ENCODE data around the gene SOX21.

SOX21 gene

DNA sequence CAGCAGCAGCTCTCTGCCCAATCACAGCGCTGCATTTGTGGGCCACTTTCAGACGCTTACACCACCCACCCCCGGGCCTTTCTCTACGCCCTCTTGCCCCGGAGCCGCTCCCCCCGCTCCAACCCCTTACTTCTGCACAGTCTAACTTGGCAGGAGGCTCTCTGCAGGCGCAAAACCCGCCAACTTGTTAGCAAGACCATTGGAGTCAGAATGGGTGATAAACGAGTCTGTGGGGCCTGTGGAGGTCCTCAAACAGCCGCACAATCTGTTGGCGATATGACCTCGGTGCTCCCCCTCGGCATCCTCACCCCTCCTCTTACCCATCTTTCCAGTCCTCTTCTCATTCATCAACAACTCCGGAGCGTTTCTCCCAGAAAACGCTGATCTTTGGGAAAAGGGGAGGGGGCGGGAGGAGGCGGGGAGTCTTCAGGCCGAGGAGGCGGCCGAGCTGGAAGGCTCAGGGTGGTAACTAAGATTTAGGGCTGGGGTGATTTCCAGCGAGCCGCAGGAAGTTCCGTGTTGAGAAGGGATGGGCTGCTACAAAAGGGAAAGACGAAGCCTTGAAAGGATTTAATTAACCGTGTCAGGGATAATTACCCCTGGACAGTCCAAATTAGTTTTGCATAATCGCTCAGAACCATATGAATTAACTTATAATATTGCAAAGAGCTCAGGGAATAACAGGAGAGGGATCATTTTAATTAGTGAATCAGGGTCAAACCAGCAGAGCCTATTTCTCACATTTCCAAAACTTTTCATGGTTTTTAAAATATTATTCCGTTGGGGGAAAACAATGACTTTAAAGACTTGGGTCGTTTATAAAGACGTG, 4.1 kb downstream of the SOX21 start:
- peak; percentile 70 for DNase-seq

DNA sequence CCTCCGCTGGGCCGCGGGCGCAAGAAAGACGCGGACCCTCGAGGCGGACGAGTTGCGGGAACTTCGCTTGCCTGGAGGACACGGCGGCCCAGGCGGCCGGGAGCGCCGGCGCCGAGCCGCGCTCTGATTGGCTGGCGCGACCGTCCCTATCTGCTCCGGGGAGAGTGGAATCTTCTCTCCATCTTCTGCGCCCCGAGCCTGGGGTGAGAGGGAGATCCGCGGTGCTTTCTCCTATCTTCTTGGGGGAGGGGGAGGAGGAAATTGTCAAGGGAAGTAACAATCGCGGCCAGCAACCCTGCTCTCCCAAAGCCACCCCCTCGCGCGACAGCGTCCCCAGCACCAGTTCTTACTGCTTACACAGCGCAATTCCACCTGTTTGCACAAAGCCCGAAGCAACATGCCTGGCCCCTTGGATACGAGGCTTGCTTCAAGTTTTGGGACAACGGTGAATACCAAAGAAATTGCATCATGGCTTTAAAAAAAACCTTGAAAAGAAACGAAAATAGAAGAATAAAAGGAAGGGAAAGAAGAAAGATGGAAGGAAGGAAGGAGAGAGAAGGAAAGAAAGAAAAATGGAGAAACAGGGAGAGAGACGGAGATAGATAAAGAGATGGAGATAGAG, 4.8 kb downstream of the SOX21 start:
- DNase-seq: peak; percentile 75

DNA sequence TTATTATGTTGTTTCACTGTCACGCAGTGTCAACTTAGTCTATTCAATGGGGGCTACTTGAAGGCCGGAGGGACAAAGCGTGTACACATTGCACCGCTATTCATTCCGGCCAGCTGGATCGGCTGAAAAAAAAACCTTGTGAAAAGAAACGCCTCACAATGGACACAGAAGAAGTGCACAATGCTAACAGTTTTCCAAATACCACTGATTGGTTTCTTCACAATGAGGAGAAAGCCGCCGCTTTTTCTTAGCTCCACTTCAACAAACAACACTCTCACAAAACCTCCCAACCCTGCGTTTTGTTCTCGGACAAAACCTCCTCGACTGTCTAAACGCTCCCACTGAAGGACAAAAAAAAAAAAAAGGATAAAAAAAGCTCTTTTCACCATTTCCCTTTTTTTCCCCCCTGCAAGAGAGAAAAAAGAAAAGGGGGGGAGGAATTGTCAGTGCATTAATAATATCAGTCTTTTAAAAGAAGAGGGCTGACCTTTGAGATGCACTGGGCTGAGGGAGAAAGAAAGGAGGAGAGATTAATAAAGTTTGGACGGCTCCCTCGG, 5.4 kb downstream of the SOX21 start:
- peak; percentile 38 for DNase-seq

DNA sequence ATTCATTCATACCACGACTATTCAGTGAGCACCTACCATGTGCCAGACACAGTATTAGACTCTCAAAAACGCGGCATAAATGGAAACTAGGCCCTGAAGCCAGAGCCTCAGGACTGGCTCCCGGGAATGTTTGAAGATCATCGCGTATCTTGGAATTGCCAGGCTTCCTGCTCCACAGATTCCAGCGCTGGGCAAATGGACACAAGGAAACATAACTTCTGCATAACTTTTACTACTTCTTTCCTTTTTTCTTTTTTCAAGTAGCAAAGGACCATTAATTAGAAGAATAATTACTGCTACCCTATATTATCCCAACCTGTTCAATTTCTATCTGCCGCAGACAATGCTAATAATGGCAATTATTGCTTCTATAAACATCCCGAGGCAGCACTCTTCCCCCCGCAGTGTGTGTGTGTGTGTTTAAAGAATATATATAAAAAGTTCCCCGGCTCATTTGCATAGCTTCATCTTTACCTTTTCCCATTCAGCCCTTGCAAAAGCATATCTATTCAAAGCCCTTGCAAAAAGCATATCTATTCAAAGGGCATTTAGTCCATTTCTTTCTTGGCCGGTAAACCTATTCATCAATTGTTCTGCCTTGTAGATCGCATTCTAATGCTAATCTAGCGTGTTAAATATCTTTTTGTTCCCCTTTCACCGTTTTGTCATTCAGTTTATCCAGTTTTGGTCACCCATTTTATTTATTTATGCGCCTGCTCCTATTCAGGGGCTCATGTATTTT, 6.1 kb downstream of the SOX21 start:
- DNase-seq: no peak

- peak; percentile 44 for DNase-seq
Observed at GRCh38 chr13:94705081-94706030, 7.0 kb downstream of the SOX21 start.

DNA sequence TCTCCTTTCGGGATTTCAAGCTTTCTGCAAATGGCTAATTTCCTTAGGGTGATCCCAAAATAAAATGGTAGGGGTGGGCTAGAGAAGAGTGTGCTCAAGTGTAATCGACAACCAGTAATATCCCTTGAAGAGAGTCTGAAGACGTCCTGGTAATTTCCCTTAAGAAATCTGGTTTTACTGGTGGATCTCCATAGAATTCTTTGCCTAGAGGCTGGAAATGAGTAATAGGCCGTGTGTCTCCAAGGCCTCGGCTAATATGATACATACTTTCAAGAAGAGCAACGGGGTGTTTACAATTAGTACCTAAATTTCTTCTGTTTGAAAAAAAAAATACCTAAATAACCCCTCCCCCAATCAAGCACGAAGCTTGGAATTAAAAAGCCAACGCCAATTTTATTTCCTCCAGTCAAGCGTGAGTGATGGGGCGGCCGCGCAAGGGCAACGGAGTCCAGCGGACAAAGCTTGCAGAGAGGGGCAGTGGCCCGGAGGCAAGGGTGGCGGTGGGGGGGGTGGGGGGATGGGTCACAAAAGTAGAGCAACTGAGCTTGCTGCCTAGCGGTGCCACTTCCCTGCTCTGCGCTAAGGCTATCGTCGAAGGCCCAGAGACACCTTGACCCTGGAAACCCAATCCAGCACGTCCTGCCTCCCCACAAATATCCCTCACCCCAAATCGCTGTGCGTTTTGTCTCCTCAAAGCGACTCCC, 7.8 kb downstream of the SOX21 start:
- no peak for DNase-seq

DNA sequence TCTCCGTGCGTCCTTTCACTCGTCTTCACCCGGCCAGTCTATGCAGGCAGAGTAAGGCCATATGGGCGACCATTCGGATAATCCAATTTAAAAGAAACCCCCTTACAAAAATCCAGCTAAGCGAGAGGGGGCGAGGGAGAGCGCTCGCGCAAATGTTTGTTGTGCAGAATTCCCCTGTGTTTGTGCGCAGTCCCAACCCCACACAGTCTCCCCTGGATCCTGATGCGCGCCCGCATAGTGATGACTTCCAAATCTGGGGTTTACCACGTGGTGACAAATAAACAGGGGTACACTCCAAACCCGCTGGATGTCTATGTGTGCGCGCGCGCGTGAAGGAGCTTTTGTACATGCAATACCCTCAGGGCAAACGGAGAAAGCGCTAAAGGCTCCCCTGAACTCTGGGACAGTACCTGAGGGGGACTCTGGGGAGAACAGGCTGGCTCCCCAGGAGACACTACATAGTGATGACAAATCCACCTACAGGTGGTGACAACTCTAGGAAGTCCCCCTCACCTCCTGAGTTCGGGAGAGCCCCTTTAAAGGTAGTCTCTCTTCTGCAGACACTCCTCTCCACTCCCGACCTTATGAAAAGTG, 8.5 kb downstream of the SOX21 start:
- peak; percentile 88 for DNase-seq

DNA sequence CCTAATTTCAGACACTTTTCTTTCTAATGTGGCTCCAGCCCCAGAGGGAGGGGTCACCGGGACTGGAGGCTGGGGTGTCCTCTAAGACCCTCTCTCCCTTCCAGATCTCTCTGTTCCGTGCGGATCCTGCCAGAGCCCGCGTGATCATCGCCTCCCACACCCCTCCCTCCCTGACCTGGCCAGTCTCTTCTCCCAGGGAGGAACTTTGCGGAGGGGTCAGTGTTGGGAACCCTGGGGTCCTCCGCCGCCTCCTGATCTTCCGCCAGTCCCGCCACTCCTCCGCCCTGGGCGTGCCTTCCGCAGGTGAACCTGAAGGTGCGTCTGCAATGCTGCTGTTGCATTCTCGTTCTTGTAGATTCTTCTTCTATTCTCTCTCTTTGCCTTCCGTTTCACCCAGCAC, 9.1 kb downstream of the SOX21 start:
- no peak for DNase-seq

DNA sequence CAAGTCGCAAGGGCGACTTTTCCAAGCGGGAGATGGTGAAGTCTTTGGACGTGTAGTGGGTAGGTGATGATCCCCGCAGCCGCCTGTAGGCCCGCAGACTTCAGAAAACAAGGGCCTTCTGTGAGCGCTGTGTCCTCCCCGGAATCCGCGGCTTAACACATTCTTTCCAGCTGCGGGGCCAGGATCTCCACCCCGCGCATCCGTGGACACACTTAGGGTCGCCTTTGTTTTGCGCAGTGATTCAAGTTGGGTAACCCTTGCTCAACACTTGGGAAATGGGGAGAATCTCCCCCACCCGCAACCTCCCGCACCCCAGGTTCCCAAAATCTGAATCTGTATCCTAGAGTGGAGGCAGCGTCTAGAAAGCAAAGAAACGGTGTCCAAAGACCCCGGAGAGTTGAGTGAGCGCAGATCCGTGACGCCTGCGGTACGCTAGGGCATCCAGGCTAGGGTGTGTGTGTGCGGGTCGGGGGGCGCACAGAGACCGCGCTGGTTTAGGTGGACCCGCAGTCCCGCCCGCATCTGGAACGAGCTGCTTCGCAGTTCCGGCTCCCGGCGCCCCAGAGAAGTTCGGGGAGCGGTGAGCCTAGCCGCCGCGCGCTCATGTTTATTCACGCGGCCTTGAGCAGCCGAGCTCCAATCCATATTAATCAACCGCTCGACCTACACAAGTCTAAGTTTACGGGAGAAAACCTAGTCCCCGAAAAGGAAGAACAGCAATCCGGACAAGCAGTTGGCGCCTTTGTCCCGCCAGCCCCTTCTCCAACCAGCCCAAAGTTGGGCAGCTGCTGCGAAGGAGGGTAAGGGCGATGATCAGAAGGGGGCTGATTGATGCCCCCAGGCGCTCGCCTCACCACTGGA, 9.9 kb downstream of the SOX21 start:
- no peak for DNase-seq

- DNase-seq: no peak
Observed at GRCh38 chr13:94701313-94702180, 10.8 kb downstream of the SOX21 start.

DNA sequence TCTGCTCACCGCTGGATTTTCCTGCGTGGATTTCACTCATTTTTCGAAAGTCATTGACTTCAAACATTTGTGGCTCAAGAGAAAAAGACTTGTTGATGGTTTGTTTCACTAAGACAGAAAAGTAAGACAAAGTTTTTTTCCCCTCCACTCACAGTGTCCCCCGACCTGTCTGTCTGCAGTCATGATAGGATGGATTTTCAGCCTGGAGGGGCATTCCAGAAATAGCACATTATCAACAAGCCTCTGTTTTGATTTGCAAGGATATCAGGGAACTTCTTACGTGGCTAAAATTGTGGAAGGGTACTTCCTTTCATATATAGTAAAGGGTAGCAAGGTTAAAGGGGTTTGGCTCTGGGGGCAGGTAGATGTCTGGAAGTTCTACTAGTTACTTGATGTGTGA, 11.8 kb downstream of the SOX21 start:
- no peak for DNase-seq

DNA sequence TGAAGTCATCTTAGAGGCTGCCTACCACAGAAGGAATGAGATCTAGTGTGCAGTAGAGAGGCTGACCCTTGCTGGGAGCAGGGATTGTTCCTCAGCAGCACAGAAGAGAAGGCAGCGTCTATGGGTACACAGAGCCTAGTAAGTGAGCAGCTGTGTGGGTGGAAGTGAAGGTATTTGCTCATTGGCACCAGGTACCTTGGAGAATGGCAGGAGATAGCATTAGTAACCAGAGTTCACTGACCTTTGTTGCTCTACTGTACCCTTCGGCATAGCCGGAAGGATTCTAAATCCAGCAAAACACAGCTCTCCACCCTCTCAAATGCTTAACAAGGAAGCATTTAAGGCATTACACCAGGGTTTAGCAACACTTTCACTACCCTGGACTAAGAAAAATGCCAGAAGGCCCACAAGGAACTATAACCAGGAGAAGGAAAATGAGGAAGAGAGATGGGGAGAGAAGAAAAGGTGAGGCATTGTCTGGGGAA, 12.3 kb downstream of the SOX21 start:
- no peak for DNase-seq

DNA sequence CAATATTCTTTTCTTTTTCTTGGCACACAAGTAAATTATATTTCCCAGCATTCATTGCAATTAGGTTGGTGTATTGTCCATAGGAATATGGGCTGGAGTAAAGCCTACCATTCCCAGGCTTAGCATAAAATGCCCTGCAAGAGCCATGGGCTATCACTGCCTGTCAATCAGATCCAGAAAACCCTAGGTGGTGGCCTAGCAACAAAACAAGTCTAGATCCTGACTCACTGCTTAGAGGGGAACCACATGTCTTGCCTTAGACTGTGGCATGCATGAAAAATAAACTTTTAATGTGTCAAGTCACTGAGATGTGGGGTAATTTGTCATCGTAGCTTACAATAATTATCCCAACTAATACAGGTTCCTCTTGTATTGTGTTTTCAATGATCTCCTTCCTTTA, 16.2 kb downstream of the SOX21 start:
- no peak for DNase-seq

DNA sequence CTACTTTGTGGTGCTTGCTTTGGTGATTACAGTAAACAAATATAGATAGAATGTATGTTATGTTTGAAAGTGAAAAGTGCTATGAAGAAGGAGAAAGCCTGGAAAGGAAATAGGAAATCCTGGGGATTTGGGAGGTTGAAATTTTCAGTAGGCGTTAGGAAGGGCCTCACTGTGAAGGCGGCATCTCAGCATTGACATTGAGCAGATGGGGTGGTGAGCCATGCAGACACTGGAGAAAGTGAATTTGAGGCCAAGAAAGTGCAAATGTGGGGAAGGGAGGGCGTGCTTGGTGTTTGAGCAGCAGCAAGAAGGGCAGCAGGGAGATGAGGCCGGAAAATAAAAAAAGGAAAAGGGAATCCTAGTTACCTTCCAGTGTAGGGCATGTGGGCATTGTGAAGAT, 20.3 kb downstream of the SOX21 start:
- no peak for DNase-seq

- no peak for DNase-seq
Observed at GRCh38 chr13:94683409-94683808, 28.9 kb downstream of the SOX21 start.

DNA sequence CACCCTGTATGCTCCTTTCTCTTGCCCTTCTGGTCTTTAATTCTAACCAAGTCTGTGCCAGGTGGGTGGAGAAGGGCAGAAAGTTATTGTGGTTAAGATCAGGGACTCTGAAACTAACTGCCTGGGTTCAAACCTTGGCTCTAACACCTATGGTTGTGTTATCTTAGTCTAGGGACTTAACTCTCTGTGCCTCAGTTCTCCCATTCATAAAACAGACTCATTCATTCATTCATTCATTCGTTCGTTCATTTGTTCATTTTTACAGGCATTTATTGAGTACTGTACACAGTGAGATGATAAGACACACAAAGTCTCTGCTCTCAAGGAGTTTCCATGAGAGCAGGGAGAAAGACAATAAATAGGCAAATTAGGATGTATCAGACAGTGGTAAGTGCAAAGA, 30.1 kb downstream of the SOX21 start:
- no peak for DNase-seq

DNA sequence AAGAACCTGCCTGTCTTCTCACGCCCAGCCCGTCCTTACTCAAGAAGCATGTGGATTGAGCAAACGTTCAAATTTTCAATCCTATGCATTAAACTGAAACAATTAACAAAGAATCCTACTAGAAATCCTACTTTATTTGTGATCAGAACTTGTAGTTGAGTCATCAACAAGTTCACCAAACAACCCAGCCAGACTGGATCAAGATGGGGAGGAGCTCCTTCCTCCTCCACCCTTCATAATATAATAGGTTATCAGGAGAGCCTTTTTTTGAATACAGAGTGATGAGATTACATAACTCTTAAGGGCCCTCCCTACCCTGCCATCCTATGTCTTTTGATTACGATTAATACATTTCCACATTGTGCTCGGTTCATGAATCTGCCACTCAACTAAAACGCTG, 32.7 kb downstream of the SOX21 start:
- DNase-seq: no peak

GRCh38 chr13:94678845-94679244, 33.5 kb downstream of the SOX21 start:
- no peak for DNase-seq

- DNase-seq: peak; percentile 40
Observed at GRCh38 chr13:94677799-94678198, 34.5 kb downstream of the SOX21 start.
